Gastroesophageal sphincter (tissue), 4 donors: Measurements from ENCODE around the gene RFX2. TPM values are rescaled to one million over a fixed set of nuclear protein-coding genes. Genes with fewer than 3 reads are reported as not detected.

Experiments used
- ATAC-seq: fragments of 150-250 bp; one replicate; pipeline ENCODE4 v1.9.1; 2016; ENCODE audit warnings: mild to moderate bottlenecking, moderate library complexity
- H3K27ac ChIP-seq, 4 donors: fragments of 200-600 bp; sonication (generic) in 3 of 4; 1 replicate in 3 of 4; 2 replicates in 1 of 4; pipeline ENCODE4 v1.5.1; 2016 to 2019
- H3K27me3 ChIP-seq: fragments of 200-600 bp; sonication (generic); one replicate; pipeline ENCODE4 v1.5.1; 2019
- H3K36me3 ChIP-seq, 2 donors: fragments of 200-600 bp; sonication (generic); one replicate each; pipeline ENCODE4 v1.5.1; 2019; ENCODE audit warnings: control low read depth in 1 of 2
- H3K4me1 ChIP-seq, 3 donors: fragments of 200-600 bp; sonication (generic); 1 replicate in 2 of 3; 2 replicates in 1 of 3; pipeline ENCODE4 v1.5.1; 2016 to 2019; ENCODE audit warnings: control low read depth in 2 of 3
- H3K4me3 ChIP-seq, 2 donors: fragments of 200-600 bp; sonication (generic); one replicate each; pipeline ENCODE4 v1.5.1; 2019; ENCODE audit warnings: mild to moderate bottlenecking in 1 of 2, moderate library complexity in 1 of 2
- H3K9me3 ChIP-seq, 3 donors: fragments of 200-600 bp; sonication (generic); one replicate each; pipeline ENCODE4 v1.5.1; 2017 to 2019; ENCODE audit warnings: control low read depth in 2 of 3
- CTCF ChIP-seq, 4 experiments: fragments of 200-600 bp in 2 of 4; fragments of 450-650 bp in 2 of 4; sonication (generic) in 1 of 4; IDR thresholded peaks; one replicate each; pipeline ENCODE4 v1.5.1; 2017 to 2019; ENCODE audit warnings: antibody characterized with exemption in 4 of 4, mild to moderate bottlenecking in 2 of 4, moderate library complexity in 2 of 4
- EP300 ChIP-seq: sonication (generic); formaldehyde crosslinking; IDR thresholded peaks from one replicate; pipeline ENCODE4 v1.6.1; 2017; ENCODE audit warnings: antibody characterized with exemption, mild to moderate bottlenecking
- POLR2A ChIP-seq, 2 donors: fragments of 450-650 bp; IDR thresholded peaks; one replicate each; pipeline ENCODE4 v1.6.1; 2017; ENCODE audit warnings: antibody characterized with exemption in 2 of 2, mild to moderate bottlenecking in 2 of 2, moderate library complexity in 1 of 2
- POLR2AphosphoS5 ChIP-seq: sonication (generic); formaldehyde crosslinking; IDR thresholded peaks from one replicate; pipeline ENCODE4 v1.6.1; 2017; ENCODE audit warnings: antibody characterized with exemption
- WGBS, 2 donors: methylation state at CpG; one replicate each; pipeline ENCODE4 v1.1.5; 2018; ENCODE audit warnings: low coverage in 1 of 2; 5-methylcytosine and 5-hydroxymethylcytosine counted together
- total RNA-seq, 4 donors: library from RNA; depleted of rRNA; stranded (reverse); fragments of >200 nt; gene quantifications; one replicate each; pipeline ENCODE4 v1.1.0, GENCODE V29; 2016

Gene RFX2
- total RNA-seq, 4 donors from 2014 or later: 18.7 to 49.1 (median 37.6) TPM

GRCh38 chr19:6045108-6045507, 65.2 kb downstream of the RFX2 start:
- Histone ChIP-seq H3K9me3 (no peaks in the 10 kb centered on the region), H3K27ac (no peak overlapping the region), H3K36me3 (peaks cover 0 to 58% of the 10 kb centered on the region in 2 donors), H3K27me3 (no peaks in the 10 kb centered on the region), H3K4me1 (peaks cover 6 to 31% (median 18%) of the 10 kb centered on the region in 3 donors), H3K4me3 (no peak overlapping the region)
- no peak for ATAC-seq
- no peak for TF ChIP-seq CTCF (IDR thresholded peaks at IDR 0.05)
- no peak for TF ChIP-seq POLR2A (IDR thresholded peaks at IDR 0.05)
- TF ChIP-seq EP300: no peak
- TF ChIP-seq POLR2AphosphoS5: no peak
- WGBS, 2 donors: 85 to 88% methylated on average over 1 to 4 of the region's 7 CpGs

GRCh38 chr19:6044056-6044805, 66.1 kb downstream of the RFX2 start:
- 80 to 87% methylated on average over 1 to 5 of the region's 21 CpGs for WGBS, 2 donors
- peaks cover 0 to 67% of the 10 kb centered on the region in 2 donors for H3K36me3 ChIP-seq

GRCh38 chr19:6042776-6043726, 67.2 kb downstream of the RFX2 start:
- 81% methylated on average over 3 of the region's 12 CpGs; no CpG with 5 or more reads in 1 of the 2 donors for WGBS, 2 donors
- H3K36me3 ChIP-seq: peaks cover 0 to 69% of the 10 kb centered on the region in 2 donors
- peaks cover 3 to 21% (median 6%) of the 10 kb centered on the region in 3 donors for H3K4me1 ChIP-seq
- no peak overlapping the region for H3K27ac ChIP-seq
- no peaks in the 10 kb centered on the region for H3K27me3 ChIP-seq
- no peak for TF ChIP-seq CTCF (IDR thresholded peaks at IDR 0.05)
- no peak for TF ChIP-seq EP300
- TF ChIP-seq POLR2A (IDR thresholded peaks at IDR 0.05): no peak
- no peak for TF ChIP-seq POLR2AphosphoS5
- H3K9me3 ChIP-seq: no peaks in the 10 kb centered on the region
- no peak for ATAC-seq
- no peak overlapping the region for H3K4me3 ChIP-seq

More at GRCh38 chr19:6044056-6044805, 66.1 kb downstream of the RFX2 start:
- no peak overlapping the region for H3K4me3 ChIP-seq
- ATAC-seq: no peak
- no peaks in the 10 kb centered on the region for H3K27me3 ChIP-seq
- TF ChIP-seq POLR2A (IDR thresholded peaks at IDR 0.05) (no peak), POLR2AphosphoS5 (no peak), CTCF (IDR thresholded peaks at IDR 0.05) (no peak), EP300 (no peak)
- H3K9me3 ChIP-seq: no peaks in the 10 kb centered on the region
- H3K27ac ChIP-seq: no peak overlapping the region
- peaks cover 6 to 24% (median 14%) of the 10 kb centered on the region in 3 donors for H3K4me1 ChIP-seq

- no peak overlapping the region for H3K4me3 ChIP-seq
- H3K4me1 ChIP-seq: peaks cover 0 to 10% (median 0%) of the 10 kb centered on the region in 3 donors
- no peaks in the 10 kb centered on the region for H3K27me3 ChIP-seq
- H3K36me3 ChIP-seq: peaks cover 0 to 69% of the 10 kb centered on the region in 2 donors
- no peak for ATAC-seq
- H3K9me3 ChIP-seq: no peaks in the 10 kb centered on the region
- H3K27ac ChIP-seq: no peak overlapping the region
- TF ChIP-seq CTCF (IDR thresholded peaks at IDR 0.05) (no peak), POLR2AphosphoS5 (no peak)
- WGBS, 2 donors: 81 to 94% methylated on average over 12 to 23 of the region's 27 CpGs
Measured at GRCh38 chr19:6041991-6042481, 68.3 kb downstream of the RFX2 start.
